ENCODE measurements around the gene PHRF1. TPM values are rescaled to one million over a fixed set of nuclear protein-coding genes. Genes with fewer than 3 reads are reported as not detected.

The PHRF1 gene
- total and polyA plus RNA-seq, 9 of the 15 experiments (the other 6 are each of a cell fraction or from before 2014, with no cell fraction given) = 0.07 to 37.2 (median 7.7) TPM

GRCh38 chr11:587978-588380 lies 11.7 kb downstream of the PHRF1 start (continued):
- TF ChIP-seq ZNF592 (IDR thresholded peaks at IDR 0.05) = peak; percentile 64; the same call in 1 of the 2 replicates
- TF ChIP-seq ZNF445 (CRISPR knock-in tag; IDR thresholded peaks at IDR 0.05; ENCODE audit: low read depth) = no peak
- no peak for TF ChIP-seq NCOA6 (IDR thresholded peaks at IDR 0.05)
- TF ChIP-seq ETV6 (IDR thresholded peaks at IDR 0.05; ENCODE audit: borderline replicate concordance in 1 of 2, low read depth in 2 of 2, low read length in 1 of 2) = no peak
- no peak for TF ChIP-seq ETV6 (CRISPR knock-in tag; IDR thresholded peaks at IDR 0.05; ENCODE audit: borderline replicate concordance)
- no peak for TF ChIP-seq ZNF395 (CRISPR knock-in tag; IDR thresholded peaks at IDR 0.05)
- TF ChIP-seq ZBTB40 (IDR thresholded peaks at IDR 0.05) = peak; percentile 54
- TF ChIP-seq ZBTB40 (CRISPR knock-in tag; IDR thresholded peaks at IDR 0.05) = no peak
- no peak for TF ChIP-seq DDX20 (tag; IDR thresholded peaks at IDR 0.05; ENCODE audit: low read depth)
- TF ChIP-seq ZZZ3 (IDR thresholded peaks at IDR 0.05) = no peak
- peak; percentile 66; the same call in 1 of the 2 replicates for TF ChIP-seq EP400 (IDR thresholded peaks at IDR 0.05)
- no peak for TF ChIP-seq CREB5 (CRISPR knock-in tag; IDR thresholded peaks at IDR 0.05)
- TF ChIP-seq BHLHE40 (IDR thresholded peaks at IDR 0.05; ENCODE audit: low read length) = peak; percentile 91

Data from K562 (cell line).